Endodermal cell (in vitro differentiated cells): ENCODE results near the gene MYCBP2. TPM values are rescaled to one million over a fixed set of nuclear protein-coding genes. Genes with fewer than 3 reads are reported as not detected.
"Not testable (repeated sequence)": the region's sequence is repeated elsewhere in the genome, so short reads cannot be mapped to it uniquely, and the experiment has no call there.

ENCODE experiments used
- DNase-seq: peaks from one replicate; pipeline ENCODE4 v3.0.0-alpha.2; 2017
- H3K27ac ChIP-seq: 2 replicates; pipeline ENCODE4 v1.5.1; 2013; ENCODE audit warnings: mild to moderate bottlenecking, low read depth, low read length, moderate library complexity
- H3K27me3 ChIP-seq: 2 replicates; pipeline ENCODE4 v1.6.1; 2013; ENCODE audit warnings: mild to moderate bottlenecking, low read length, moderate library complexity; ENCODE audit not compliant: insufficient read depth, control insufficient read depth, poor library complexity, severe bottlenecking
- H3K36me3 ChIP-seq: 2 replicates; pipeline ENCODE4 v1.7.0; 2013; ENCODE audit warnings: mild to moderate bottlenecking, low read length, moderate library complexity; ENCODE audit not compliant: control insufficient read depth, insufficient read depth
- H3K4me1 ChIP-seq: one replicate; pipeline ENCODE4 v1.7.0; 2013; ENCODE audit warnings: low read length; ENCODE audit not compliant: control insufficient read depth, insufficient read depth
- H3K4me3 ChIP-seq: 2 replicates; pipeline ENCODE4 v1.5.1; 2013; ENCODE audit warnings: mild to moderate bottlenecking, low read length, moderate library complexity
- H3K9ac ChIP-seq: 2 replicates; pipeline ENCODE4 v1.6.1; 2013; ENCODE audit warnings: mild to moderate bottlenecking, low read length, moderate library complexity; ENCODE audit not compliant: poor library complexity, severe bottlenecking; ENCODE audit errors: extremely low read depth
- H3K9me3 ChIP-seq: 2 replicates; pipeline ENCODE4 v1.6.1; 2013; ENCODE audit warnings: mild to moderate bottlenecking, low read length, moderate library complexity; ENCODE audit not compliant: control insufficient read depth
- H3K27ac Mint-ChIP-seq: 2 replicates; pipeline ENCODE4 v1.8.0; 2020; ENCODE audit warnings: mixed read lengths
- H3K27me3 Mint-ChIP-seq: 2 replicates; pipeline ENCODE4 v1.8.0; 2021; ENCODE audit warnings: mild to moderate bottlenecking, mixed read lengths; ENCODE audit not compliant: insufficient read depth
- H3K36me3 Mint-ChIP-seq: 2 replicates; pipeline ENCODE4 v1.8.0; 2020; ENCODE audit warnings: low read depth, mixed read lengths
- H3K4me1 Mint-ChIP-seq: 2 replicates; pipeline ENCODE4 v1.8.0; 2020; ENCODE audit warnings: mixed read lengths
- H3K4me3 Mint-ChIP-seq: 2 replicates; pipeline ENCODE4 v1.8.0; 2020; ENCODE audit warnings: mild to moderate bottlenecking, moderate library complexity, mixed read lengths
- H3K9me3 Mint-ChIP-seq: 2 replicates; pipeline ENCODE4 v1.8.0; 2020; ENCODE audit warnings: mild to moderate bottlenecking, mixed read lengths
- WGBS, 2 experiments: methylation state at CpG; one replicate each; pipeline versions ENCODE4 v1.1.5 to v1.1.7; 2013; ENCODE audit warnings: missing lambda C conversion rate in 2 of 2, mixed read lengths in 1 of 2; ENCODE audit not compliant: insufficient coverage in 1 of 2, insufficient read length in 1 of 2; 5-methylcytosine and 5-hydroxymethylcytosine counted together
- total RNA-seq, 2 donors: library from RNA; stranded (reverse); fragmentation: NEBNext Ultra II Directional in 1 of 2; extraction: Animal tissue kit (Norgen Biotek cat#: 25700) in 1 of 2; gene quantifications; 2 replicates in 1 of 2; 3 replicates in 1 of 2; pipeline ENCODE4 v1.2.1, GENCODE V29; 2021
- TF ChIP-seq, protein P1 (sequence below): fragments of 200-600 bp; sonication (generic); conservative IDR thresholded peaks from 2 replicates; pipeline ENCODE4 v1.5.0; 2021; ENCODE audit warnings: antibody characterized with exemption, mild to moderate bottlenecking

MYCBP2 gene
- total RNA-seq, 2 donors from 2014 or later, result 32.5 to 32.9 TPM

- Mint-ChIP-seq H3K9me3 (no peaks in the 10 kb centered on the region), H3K27me3 (no peaks in the 10 kb centered on the region), H3K4me3 (no peak overlapping the region), H3K27ac (no peak overlapping the region), H3K4me1 (no peaks in the 10 kb centered on the region), H3K36me3 (peaks cover 55% of the 10 kb centered on the region)
- H3K9me3 ChIP-seq, result no peaks in the 10 kb centered on the region
- no peaks in the 10 kb centered on the region for H3K27me3 ChIP-seq
- H3K4me3 ChIP-seq, result no peak overlapping the region
- no peak overlapping the region for H3K9ac ChIP-seq
- no peak overlapping the region for H3K27ac ChIP-seq
- no peaks in the 10 kb centered on the region for H3K4me1 ChIP-seq
- 78 to 100% methylated on average over 1 to 2 of the region's 2 CpGs for WGBS, 2 experiments
- TF ChIP-seq, protein P1, sequence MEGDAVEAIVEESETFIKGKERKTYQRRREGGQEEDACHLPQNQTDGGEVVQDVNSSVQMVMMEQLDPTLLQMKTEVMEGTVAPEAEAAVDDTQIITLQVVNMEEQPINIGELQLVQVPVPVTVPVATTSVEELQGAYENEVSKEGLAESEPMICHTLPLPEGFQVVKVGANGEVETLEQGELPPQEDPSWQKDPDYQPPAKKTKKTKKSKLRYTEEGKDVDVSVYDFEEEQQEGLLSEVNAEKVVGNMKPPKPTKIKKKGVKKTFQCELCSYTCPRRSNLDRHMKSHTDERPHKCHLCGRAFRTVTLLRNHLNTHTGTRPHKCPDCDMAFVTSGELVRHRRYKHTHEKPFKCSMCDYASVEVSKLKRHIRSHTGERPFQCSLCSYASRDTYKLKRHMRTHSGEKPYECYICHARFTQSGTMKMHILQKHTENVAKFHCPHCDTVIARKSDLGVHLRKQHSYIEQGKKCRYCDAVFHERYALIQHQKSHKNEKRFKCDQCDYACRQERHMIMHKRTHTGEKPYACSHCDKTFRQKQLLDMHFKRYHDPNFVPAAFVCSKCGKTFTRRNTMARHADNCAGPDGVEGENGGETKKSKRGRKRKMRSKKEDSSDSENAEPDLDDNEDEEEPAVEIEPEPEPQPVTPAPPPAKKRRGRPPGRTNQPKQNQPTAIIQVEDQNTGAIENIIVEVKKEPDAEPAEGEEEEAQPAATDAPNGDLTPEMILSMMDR, result no peak
- DNase-seq, result no peak
- peaks cover 73% of the 10 kb centered on the region for H3K36me3 ChIP-seq
Observed at GRCh38 chr13:77009011-77009410, 317.9 kb downstream of the MYCBP2 start.

DNA sequence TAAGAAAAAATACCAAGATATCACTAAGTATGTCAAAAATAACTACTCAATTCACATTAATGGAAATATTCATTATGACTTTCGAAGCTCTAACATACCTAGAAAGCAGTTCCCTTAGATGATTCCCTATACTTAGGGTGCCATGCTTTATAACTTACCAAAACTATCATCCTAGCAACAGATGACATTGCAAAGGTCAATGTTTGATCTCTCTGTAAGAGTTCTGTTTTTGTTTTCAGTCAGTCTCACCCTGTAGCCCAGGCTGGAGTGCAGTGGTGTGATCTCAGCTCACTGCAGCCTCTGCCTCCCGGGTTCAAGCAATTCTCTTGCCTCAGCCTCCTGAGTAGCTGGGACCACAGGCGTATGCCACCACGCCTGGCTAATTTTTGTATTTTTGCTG lies 318.6 kb downstream of the MYCBP2 start:
- not testable (repeated sequence) for H3K9me3 ChIP-seq, DNase-seq, H3K4me1 ChIP-seq, H3K27me3 ChIP-seq, H3K27ac Mint-ChIP-seq, H3K4me3 ChIP-seq, H3K9me3 Mint-ChIP-seq, H3K4me3 Mint-ChIP-seq, H3K27me3 Mint-ChIP-seq, H3K27ac ChIP-seq, H3K4me1 Mint-ChIP-seq, H3K9ac ChIP-seq
- 85 to 93% methylated on average over 4 of the region's 4 CpGs for WGBS, 2 experiments
- H3K36me3 Mint-ChIP-seq, result peaks cover 50% of the 10 kb centered on the region
- H3K36me3 ChIP-seq, result peaks cover 68% of the 10 kb centered on the region

GRCh38 chr13:77002590-77003190 lies 324.2 kb downstream of the MYCBP2 start:
- Histone ChIP-seq H3K36me3 (peaks cover 65% of the 10 kb centered on the region), H3K4me1 (no peaks in the 10 kb centered on the region), H3K27me3 (no peaks in the 10 kb centered on the region), H3K9ac (no peak overlapping the region), H3K9me3 (no peaks in the 10 kb centered on the region), H3K27ac (no peak overlapping the region), H3K4me3 (no peak overlapping the region)
- 76 to 77% methylated on average over 6 to 7 of the region's 7 CpGs for WGBS, 2 experiments
- no peak overlapping the region for H3K4me3 Mint-ChIP-seq
- no peak for DNase-seq
- no peaks in the 10 kb centered on the region for H3K27me3 Mint-ChIP-seq
- H3K36me3 Mint-ChIP-seq, result peaks cover 30% of the 10 kb centered on the region
- TF ChIP-seq, protein P1, result peak; percentile 79
- no peaks in the 10 kb centered on the region for H3K4me1 Mint-ChIP-seq
- H3K27ac Mint-ChIP-seq, result no peak overlapping the region
- H3K9me3 Mint-ChIP-seq, result no peaks in the 10 kb centered on the region
